NCI-H460 (cell line): ENCODE measurements around the gene PTPRM. TPM values are rescaled to one million over a fixed set of nuclear protein-coding genes. Genes with fewer than 3 reads are reported as not detected.

Experiments
- DNase-seq: peaks from one replicate; pipeline ENCODE4 v3.0.0-alpha.2; 2016; ENCODE audit warnings: low read depth; ENCODE audit errors: extremely low read depth
- total RNA-seq: library from RNA; depleted of rRNA; stranded (reverse); fragments of >200 nt; shearing (Covaris generic); gene quantifications from 2 replicates; pipeline ENCODE4 v1.2.3, GENCODE V29; 2014

The PTPRM gene
- total RNA-seq, 1 experiment from 2014 or later, result 129 TPM

DNA sequence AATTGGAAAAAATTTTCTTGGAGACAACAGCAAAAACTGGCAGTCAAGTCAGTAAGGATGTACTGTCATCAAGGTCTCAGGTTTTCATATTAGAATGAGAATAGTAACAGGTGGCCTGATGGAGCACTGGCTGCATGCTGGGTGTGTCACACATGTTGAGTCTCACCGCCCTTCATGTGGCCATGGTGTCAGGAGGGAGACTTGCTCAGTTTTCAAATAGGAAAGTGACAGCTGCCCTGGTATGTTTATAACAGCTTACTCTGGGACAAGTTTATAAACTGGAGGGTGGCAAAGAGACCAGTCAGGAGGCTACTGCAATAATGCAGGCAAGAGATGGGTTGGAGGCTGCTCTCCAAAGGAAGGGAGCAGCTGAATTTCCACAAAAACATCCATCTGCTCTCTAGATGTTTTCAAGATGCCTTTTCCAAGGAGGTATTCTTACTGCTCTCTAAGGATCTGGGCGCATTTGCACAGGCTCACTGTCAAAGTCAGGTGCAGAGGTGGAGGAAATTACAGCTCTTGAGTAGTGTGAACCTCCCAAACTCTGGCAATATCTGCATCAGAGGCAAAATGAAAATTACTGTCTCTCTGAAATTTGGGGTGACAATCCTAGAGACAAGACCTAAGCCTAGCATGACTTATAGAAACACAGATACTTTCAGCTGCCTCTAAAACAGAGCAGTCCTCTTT lies 720.2 kb downstream of the PTPRM start:
- DNase-seq, result no peak

DNA sequence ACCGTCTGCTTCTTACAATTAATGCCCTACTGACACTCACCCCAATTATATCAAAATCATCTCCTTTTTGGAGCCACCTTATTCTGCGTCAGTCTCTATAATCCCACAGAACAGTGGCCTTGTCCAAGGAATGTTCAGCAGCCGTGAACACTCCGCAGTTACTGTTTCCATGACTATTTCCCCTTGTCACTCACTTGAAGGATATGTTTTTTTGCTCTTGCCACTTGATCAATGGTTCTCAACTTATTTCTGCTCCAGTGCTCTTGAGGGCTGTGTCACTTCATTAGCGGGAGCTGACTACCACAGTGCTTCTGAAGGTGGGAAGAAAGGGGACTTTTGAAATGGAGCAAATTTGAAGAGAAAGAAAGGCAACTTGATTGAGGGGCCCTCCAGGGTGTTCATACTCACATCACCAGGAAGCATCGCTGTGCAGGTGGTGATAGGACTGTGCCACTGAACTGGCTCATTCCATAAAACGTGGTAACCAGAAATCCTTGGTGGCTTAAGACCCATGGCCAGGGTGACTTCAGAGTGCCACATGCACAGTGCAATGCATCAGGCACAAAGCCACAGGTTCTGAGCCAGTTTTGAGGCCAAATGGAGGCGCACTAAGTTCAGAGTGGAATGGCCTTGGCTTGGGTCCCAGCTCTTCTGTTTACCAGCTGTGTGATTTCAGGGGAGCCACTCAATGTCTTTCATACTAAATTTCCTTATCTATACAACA lies 721.5 kb downstream of the PTPRM start:
- no peak for DNase-seq

DNA sequence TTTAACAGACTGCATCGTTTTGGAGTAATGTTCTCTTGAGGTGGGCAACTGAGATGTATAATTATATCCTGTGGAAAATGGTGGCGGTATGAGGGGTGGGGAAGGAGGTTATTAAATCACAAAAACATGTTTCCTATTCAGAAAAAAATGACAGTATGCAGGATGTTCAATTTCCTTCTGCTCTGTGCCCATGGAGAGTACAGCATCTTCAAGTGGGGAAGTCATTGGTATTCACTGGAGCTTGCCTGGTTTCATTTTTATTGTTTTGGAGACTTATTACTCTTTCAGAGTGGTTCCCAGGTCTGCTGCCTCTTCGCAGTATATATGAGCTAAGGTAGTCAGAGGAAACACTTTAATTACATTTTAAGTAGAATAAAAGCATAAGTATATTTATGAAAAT lies 723.3 kb downstream of the PTPRM start:
- DNase-seq, result no peak

DNA sequence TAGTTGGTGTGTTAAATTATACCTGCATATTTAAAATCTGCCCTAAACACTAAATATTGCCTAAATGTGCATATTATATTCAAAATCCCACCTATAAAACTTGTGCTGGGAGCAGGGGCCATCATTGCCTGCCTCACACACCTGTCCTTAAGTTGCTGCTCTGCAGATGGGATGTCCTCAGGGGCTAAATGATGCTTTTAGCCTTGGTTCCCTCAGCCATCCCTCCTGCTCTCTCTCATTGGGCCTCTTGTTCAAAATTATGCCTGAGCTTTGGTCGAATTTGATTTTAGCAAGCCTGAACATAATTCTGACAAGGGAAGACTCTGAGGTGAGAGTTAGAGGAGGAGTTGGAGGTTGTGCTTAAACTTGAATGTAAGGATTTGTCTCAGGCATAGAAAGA lies 723.8 kb downstream of the PTPRM start:
- no peak for DNase-seq

DNA sequence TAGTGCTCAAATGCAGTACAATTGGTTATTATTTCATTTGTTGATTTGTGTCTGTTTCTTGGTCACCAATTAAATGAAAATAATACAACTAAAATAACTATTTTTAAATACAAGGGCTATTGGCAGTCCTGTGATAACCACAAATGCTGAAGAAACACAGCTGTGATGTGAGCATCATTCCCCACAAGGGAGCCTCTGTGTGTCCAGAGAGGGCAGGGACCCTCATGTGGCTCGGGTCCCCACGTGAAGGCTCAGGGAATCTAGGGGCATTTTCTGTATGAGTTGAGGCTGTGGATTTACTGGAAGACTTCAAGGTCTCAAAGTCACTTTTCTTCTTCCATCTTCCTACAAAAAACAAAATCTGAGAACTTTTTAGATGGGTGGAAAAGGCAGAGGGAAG lies 726.1 kb downstream of the PTPRM start:
- DNase-seq, result no peak

DNA sequence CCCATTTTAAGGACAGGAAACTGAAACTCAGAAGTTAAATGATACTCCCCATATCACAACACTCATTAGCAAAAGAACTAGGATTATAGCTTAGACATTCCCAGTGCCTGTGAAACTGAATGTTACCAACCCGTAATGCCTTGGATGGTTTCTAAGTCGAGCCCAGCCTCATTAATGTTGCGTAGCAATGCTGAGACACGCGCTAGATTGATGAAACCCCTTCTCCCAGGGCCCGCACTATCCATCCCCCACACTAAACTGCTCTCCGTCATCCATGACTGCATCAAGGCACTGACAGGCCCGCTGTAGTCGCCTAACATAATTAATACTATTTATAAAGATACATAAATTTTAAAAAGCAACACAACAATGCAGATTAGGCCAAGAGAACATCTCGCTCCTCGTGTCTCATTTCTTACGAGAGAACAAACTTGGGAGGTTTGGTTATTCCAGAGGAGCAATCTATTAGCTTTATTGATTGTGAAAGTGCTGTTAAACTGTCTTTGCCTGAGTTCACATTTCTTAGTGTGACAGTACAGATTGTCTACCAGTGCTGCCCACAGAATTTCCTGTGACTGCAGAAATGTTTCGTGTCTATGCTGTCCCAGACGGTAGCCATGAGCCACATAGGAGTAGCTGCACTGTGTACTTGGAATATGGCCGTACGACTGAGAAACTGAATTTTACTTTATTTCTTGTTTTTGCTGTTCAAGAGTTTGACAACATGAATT lies 729.9 kb downstream of the PTPRM start:
- no peak for DNase-seq

DNA sequence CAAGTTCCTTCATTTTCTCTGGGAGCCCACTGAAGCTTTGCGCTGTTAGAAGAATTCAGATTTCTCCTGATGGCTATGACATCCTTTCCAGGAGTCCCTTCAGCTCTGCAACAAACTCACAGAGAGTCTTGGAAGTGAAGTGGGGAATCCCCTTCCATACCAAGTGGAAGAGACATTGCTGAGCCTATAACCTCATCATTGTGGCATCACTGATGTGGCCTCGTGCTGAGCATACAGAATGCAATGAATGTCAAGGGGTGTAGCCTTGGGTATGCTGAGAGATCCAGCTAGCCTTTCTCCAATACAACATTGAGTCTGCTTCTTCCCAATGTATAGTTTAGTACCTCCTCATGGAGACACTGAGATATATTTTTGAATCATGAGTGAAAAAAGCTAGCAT lies 731.1 kb downstream of the PTPRM start:
- DNase-seq, result no peak

DNA sequence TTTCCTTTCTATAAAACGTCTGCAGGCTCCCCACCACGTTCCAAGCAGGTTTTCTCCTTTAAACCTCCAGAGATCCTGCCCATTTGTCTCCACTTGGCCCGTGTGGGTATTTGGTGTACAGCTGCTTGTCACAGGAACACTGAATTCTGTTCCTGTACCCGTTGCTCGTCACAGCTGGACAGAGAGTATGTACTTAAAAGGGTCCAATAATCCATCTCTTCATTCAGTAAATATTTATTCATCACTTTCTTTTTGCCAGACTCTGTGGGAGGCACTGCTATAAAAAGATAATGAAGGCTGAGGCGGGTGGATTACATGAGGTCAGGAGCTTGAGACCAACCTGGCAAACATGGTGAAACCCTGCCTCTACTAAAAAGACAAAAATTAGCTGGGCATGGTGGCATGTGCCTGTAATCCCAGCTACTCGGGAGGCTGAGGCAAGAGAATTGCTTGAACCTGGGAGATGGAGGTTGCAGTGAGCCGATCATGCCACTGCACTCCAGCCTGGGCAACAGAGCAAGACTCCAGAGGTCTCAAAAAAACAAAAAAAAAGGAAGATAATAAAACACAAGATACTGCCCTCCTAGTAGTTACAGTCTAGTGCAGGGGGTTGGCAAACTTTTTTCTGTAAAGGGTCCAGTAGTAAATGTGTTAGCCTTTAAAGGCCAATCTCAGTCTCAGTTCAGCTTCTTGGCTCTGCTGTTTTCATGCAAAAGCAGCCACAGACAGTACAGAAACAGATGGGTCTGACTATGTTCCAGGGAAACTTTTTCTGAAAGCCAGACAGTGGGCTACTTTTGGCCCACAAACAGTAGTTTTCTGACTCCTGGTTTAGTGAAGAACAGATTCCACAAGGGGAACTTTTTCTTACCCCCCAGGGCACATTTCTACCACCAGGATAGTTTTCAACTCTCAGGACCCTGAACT lies 732.2 kb downstream of the PTPRM start:
- no peak for DNase-seq

DNA sequence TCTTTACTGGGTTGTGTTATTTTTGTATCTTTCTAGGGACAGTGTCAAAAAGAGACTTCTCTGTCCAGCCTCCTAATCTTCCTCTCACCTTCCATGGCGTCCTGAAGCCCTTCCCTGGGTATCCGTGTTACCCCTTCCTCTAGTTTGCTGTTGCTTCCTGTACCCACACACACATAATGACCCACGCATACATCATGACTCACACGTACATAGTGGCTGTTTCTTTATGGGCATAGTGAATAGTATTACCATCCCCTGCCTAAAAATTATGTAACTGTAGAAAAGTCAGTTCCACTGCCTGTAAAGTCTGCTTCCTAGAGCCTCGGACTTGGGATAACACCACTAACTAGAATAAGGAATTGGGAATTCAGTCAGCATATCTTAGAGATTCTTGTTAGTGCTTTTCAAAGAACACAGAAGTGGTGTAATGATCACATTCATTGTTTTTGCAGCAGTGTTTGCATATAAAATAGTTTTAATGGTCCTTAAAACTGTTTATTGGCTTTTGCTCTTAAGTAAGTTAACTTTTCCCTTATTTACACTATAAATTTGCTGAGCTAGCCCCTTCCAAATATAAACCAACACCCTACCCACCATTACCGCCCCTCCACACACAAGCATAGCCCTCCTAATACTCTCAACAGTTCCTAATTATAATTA lies 733.8 kb downstream of the PTPRM start:
- no peak for DNase-seq

DNA sequence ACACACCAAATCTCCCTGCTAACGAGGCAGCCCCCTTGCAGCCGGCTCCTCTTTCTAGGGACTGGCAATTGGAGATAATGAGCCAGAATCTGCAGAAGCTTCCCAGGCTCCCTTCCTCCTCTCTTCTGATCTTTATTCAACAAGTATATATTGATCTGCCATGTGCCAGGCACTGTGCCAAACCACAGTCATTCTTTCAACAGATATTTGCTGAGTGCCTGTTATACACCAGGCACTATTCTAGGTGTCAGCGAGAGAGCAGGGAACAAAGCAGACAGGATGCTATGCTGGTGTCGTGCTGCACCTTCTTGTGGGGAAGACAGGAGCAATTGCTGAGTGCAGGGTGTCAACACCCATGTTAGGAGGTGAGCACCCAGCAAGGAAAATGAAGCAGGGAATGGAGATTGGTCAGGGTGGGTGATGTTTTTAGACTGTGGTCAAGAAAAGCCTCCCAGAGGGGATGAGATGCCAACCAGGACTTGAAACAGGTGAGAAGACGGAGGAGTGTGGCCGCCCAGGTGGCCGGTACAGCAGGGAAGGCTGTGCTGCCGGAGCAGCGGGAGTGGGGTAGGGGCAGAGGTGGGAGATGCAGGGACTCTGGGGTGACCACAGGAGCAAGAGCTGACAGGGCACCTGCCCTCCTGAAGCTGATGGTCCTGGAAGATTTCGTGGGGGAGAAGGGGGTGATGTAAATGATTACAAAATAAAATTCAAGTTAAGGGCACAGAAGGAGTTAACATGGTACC lies 734.5 kb downstream of the PTPRM start:
- DNase-seq, result no peak

DNA sequence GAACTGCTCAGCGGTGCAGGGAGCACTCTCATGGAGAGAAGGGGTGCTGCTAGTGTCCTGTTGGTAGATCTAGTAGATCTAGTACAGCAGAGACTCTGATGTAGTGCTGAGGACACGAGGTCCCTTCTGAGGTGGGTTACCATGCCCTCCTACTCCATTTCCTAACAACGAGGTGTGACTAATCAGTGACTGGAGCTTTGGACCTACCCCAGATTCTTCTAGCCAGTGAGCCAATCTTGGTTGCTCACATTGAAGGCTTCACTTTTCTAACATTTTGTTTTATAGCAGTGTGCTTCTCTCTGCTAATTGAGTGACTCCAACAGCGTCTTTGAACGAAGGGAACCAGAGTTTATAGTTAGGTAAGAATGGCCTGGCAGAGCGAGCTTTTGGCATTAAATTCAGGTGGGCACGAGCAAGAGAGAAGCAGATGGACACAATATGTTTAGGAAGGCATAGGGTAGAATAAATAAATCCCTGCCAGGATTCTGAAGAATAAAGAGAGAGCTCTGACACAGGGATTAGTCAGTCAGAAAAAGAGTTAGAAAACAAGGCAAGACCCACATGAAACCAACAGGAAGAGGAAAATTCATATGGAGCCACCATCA lies 736.1 kb downstream of the PTPRM start:
- DNase-seq, result no peak

DNA sequence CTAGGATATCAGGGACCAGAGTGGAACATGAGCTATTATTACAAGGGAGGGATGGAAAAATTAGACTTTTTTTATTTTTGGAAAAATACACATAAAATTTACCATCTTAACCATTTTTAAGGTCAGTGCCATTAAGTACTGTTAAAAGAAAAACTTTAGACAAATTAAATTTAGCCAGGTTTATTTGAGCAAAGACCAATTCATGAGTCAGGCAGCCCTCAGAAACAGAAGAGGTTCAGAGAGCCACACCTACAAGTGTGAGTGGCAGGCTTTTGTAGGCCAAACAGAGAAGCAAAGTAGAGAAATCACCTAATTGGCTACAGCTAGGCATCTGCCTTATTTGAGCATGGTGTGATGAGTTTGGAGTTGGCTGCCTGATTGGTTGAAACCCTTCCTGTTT lies 740.8 kb downstream of the PTPRM start:
- no peak for DNase-seq

DNA sequence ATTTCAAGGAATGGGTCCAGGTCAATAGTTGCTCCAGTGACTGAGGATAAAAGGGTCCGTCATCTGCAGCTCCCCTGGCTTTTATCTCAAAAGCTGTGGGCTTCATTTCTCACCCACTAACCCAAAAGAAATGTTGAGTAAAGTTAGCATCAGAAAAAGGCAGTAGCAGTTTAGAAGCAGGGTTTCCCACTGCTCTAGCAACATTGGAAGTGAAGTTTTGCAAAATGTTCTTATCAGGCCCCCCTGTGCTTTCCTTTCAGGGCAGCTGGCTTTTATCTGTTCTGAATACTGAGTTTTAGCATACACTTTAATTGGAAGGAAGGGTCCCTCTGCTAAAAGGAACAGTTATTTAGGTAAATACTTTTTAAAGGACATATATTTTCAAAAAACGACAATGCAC lies 745.9 kb downstream of the PTPRM start:
- no peak for DNase-seq

DNA sequence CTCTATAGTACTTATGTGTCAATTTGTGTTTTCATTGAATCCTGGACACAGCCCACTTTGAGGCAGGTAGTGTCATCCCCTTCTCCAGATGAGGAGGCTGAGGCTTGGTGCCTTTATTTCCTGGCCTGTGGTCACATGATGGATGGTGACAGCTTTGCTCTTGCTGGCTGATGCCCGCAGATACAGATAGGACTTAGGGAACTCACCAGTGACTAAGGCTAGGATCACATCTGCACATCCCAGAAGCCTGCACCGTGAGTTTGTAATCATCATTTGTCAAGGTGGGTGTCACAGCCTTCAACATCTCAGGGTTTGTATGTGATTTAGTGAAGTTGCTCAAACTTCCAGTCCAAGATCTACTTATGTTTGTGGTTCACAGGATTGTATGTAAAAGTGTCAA lies 747.0 kb downstream of the PTPRM start:
- DNase-seq, result no peak

DNA sequence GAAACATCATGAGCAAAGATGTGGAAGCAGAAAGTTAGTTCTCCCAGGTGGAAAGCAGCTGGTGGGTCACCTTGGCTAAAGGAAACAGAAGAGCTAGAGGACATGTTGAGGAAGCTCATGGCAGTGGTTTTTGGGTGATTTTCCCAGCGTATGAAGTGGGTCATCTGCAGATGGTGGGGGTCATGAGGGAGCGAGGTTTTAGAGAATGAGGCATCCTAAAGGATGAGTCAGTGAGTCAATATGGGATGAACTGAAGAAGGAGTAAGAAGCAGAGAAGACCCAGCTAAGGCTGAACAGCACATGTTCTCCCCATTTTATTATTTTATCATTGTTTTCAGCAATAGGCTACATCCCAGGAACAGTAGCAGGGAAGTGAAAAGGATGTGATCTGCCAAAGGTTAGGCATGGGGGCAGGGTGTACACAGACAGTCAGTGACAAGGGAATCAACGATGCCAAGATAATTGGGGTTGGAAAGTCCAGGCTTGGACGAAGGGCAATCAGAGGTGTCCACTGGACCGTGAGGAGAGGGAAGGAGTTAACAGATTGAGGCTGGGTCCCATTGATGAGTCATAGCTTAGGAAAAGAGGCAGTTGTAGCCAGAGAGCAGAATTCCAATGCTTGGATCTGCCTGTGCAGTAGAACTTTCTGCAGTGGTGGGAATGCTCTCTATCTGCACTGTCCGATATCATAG lies 752.8 kb downstream of the PTPRM start:
- DNase-seq, result no peak

DNA sequence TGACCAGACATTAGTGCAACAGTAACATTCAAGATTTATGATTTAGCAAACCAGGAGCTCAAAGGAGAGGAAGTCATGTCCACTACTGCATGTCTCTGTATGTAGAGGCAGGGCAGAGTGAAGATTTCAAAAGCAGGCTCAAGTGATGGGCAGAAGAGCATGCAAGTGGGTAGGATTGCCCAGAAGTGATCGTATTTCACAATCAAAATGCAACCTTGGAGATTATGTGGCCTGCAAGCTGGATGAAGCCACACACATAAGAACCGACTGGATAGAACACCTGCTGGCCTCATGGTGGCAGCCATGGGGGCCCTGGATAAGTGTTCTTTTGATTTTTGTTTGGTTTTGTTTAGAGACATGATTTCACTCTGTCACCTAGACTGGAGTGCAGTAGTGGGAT lies 755.4 kb downstream of the PTPRM start:
- no peak for DNase-seq

DNA sequence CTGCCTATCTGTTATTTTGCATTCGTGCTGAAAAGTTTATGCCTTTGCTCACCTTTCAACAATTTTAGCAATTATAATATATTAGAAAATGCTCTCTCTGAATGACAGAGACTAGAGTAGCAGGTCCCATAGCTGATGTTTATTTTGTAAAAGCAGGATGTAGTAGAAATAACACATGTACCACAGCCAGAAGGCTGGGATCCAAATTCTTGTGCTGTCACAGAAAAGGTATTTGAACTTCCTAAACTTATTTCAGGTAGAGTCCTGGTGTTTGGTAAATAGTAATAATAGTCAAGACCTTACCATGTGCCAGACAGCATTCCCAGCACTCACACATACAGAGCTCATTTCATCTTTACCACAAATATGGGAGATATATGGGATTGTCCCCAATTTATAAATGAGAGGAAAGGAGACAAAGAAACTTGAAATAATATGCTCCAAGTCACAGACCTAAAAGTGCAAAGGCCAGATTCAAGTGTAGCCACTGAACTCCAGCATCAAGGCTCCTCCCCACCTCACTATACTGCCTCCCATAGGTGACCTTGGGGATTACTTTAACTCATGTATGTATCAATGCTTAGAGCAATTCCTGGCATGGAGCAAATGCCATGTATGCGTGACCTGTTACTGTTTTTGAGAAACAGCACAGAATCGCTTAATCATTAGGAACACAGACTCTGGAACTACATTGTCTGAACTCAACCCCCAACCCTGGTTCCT lies 757.4 kb downstream of the PTPRM start:
- no peak for DNase-seq
